ENCODE measurements around the gene ZCCHC24.

The ZCCHC24 gene

GRCh38 chr10:79430936-79431335 lies 14.5 kb downstream of the ZCCHC24 start:
- DNase-seq = no peak

DNA sequence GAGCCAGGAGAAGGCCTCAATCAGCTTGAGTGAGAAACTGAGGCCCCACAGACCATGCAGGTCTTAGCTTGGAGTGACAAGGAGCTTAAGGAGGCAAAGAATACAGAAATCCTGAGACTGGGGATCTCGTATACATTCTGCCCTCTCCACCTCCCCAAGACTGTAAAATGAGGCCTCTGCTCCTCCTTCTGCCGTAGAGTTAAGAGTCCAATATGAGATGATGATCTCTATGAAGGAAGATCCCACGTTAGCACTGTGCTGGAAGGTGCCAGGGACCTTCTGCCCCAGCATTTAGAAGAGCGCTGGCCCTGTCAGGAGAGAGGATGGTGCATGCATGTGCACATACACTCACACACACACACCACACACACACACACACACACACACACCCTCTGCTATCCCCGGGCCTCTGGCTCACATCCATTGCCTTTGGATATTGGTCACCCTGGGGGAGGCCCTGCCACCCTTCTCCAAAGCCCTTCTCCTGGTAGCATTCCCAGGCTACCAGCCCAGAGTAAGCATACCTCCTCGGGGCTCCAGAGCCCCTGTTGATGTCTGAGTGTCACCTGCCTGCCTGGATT lies 15.0 kb downstream of the ZCCHC24 start:
- DNase-seq = no peak

DNA sequence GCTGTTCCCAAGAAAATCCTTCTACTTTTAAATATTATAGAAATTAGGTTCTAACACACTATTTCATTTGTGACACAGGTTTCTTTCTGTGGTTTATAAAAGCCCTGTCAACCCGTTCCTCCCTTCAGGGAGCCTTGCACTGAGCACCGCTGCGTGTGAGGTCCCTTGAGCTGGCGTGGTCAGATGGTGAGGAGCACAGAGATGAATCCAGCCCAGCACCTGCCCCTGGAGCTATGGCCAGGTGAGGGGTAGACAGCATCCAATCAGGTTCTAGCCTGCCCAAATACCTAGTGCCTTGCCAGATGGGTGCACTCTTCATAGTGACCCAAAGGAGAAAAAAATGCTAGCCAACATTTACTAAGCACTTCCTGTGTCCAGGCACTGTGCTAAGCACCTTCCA lies 15.7 kb downstream of the ZCCHC24 start:
- DNase-seq = no peak

GRCh38 chr10:79427965-79428364 lies 17.5 kb downstream of the ZCCHC24 start:
- DNase-seq = no peak

- DNase-seq = no peak
Measured at GRCh38 chr10:79425074-79425532, 20.3 kb downstream of the ZCCHC24 start.

DNA sequence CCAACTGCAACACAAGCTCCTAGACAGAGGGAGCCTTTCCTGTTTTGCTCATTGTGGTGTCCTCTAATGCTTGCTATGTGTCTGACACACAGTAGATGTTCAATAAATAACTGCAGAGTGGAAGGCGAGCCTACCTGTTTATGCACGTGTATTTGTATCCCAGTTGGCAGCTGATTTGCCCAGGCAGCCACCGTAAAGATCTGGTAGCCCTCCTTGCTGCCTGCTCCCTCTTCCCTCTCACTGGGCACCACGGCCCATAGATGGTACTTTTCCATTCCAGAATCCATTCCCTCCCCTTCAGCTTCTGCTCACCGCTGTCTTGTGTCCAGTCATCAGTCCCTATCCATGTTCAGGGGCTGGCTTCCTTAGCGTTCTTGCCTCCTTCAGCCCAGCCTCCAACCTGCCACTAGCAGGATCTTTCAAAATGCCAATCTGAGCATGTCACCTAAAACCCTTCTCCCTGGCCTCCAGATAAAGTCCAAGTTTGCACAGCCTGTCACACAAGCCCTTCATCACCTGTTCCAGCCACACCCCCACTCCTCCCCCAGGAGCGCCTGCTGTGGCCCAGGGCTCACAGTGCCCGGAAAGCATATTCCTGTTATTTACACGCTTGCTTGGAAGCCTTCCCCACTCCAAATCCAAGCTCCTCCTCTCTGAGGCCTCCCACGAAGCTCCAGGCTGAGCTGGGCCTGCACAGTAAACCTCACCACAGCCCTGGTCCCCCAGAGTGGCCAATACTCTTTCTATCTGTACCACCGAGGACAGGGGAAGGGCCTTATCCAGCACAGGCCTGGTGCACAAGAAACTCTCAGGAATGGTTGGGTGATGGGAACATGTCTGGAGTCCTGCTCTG lies 21.0 kb downstream of the ZCCHC24 start:
- DNase-seq = peak; percentile 58

- no peak for DNase-seq
Measured at GRCh38 chr10:79422178-79422892, 23.1 kb downstream of the ZCCHC24 start.

DNA sequence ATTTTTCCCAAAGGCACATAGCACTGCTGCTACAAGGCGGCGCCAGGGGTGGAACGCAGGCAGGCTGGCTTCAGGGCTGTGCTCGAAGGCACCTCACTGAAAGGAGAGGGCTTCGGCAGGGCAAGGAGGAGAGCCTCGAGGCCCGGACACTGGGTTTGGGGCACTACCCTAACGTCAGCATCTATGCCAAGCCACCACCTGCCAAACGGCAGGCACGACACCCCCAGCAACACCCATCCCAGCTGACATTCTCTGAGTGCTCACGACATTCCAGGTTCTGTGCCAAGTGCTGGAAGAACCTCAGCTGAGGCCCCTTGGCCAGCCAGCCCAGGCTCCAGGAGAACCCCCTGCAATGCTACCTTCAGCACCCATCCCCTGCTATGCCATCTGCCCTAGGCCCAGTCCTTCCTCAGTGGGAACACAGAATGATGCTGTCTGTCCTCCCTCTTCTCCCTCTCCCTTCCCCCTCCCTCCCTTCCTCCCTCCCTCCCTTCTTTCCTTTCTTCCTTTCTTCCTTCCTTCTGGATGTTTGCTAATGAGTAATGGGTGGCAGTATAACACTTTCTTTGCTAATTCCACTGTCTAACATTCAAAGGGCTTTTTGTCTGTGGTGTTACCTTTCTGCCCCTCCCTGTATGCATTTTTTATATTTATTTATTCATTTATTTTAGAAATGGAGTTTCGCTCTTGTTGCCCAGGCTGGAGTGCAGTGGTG lies 24.3 kb downstream of the ZCCHC24 start:
- no peak for DNase-seq

- DNase-seq = no peak
Measured at GRCh38 chr10:79418886-79419595, 26.4 kb downstream of the ZCCHC24 start.

DNA sequence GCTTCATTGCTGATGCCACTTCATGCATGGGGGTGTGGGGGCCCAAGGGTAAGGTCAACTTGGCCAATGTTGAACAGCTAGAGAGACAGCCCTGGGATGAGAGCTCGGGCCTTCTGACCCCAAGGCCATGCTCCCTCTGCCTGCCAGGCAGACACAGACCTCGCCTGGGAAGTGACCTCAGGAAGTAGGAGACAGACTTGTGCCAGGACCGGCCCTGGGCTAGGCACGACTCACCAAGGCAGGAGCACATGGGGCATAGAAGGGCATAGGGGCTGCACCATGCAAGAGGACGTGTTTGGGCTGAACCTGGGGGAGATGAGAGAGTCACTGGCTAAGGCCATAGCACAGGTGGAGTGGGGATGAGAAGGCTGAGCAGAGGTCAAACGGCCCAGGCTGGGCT lies 27.1 kb downstream of the ZCCHC24 start:
- no peak for DNase-seq

DNA sequence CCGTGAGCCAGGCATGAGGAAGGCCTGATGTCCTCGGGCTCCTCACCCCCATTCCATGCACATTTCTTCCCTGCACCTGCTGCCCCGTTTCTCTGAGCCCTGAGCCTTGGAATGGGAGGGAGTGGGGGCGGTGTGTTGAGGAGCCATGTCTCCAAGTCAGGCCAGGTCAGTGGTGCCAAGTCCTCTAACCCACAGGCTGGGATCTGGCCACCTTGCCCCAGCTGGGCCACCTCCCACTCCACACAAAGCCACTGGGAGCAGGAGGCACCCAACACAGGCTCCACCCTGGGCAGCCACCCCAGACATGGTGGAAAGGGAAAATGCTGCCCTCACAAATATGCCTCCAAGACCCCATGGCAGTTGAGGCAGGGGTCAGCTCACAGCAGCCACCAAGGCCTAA lies 27.7 kb downstream of the ZCCHC24 start:
- DNase-seq = no peak

DNA sequence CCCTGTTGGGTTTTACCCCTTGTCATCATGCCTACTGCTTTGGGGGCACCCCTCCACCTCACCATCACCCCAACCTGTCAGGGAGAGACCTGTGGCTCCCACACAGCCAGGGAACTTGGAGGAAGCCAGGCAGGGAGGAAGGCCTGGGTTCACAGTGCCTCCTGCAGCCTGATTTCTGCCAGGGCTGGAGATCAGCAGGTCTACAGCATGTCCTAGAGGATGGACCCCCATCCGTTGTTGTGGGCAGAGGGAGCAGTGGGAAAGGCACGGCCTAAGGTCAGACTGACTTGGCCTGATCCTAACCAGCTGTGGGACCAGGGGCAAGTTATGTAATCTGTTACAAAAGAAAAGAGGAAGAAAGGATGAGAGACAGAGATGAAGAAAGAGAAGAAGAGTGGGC lies 28.2 kb downstream of the ZCCHC24 start:
- DNase-seq = no peak

DNA sequence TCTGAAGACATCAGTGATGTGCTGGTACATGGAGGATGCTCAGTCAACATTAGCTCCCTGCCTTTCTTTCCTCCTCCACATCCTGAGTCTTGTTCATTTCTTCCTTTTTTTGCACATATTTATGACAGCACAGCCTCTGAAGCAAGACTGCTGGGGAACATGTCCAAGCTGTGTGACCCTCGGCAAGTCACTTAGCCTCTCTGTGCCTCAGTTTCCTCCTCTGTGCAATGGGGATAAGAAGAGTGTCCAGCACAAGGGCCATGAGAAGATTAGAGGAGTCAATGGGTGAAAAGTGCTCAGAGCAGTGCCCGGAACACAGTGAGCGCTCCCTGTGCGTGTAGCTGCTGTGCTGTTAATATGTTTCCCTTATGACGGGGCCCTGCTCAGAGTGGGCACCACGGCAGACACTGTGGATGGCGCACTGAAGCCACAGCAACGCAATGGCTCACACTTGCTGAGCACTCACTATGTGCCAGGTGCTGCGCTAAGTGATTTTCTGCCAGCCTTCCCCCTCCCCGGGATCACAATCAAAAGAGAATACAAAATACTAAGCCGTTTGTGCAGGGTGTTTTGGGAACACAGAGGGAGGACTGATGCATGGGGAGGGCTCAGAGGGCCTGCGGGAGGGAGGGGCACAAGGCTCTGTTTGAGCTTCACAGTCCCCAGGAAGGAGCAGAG lies 28.7 kb downstream of the ZCCHC24 start:
- DNase-seq = no peak

GRCh38 chr10:79415736-79416577 lies 29.5 kb downstream of the ZCCHC24 start:
- DNase-seq = no peak

- no peak for DNase-seq
Measured at GRCh38 chr10:79414714-79415113, 30.7 kb downstream of the ZCCHC24 start.

DNA sequence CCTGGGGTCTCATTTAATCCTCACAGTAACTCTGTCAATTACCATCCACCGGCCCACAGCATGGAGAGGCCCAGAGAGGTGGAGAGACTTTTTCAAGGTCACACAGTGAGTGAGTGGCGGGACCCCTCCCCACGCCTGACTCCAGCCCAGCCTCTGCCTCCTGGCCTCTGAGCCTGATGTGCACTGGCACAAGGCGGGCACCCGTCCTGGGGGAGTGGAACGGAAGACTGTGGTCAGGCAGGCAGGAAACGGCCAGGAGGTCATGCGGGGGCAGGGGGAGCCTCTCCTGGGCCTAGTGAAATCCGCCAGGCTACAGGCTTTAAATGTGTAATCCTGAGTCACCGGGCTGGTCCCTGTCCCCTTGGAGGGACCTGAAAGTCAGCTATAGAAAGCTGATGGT lies 32.2 kb downstream of the ZCCHC24 start:
- DNase-seq = no peak

DNA sequence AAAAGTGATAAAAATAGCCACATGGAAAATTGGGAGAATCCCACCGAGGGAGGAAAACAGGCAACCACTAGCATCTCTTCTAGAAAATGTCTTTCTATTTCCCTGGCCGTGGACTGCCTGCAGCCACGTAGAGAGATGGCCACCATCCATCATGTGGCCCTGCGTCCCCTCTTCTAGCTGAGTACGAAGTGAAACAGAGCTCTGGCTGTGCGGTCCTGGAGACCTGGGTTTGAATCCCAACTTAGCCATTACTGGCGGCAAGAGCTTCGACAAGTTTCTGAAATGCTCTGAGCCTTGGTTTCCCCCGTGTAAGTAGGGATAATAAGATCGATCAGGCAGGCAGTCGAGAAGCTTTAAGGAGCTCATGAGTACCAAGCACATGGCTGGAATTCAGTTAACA lies 32.9 kb downstream of the ZCCHC24 start:
- no peak for DNase-seq

- no peak for DNase-seq
Measured at GRCh38 chr10:79411546-79412495, 33.6 kb downstream of the ZCCHC24 start.

GRCh38 chr10:79410315-79411094 lies 34.9 kb downstream of the ZCCHC24 start:
- no peak for DNase-seq

All from DMS53 (cell line).